Mucosa of rectum (tissue), 2 donors: ENCODE measurements around the gene TNNC1.

ENCODE experiments used
- H3K27ac ChIP-seq, 2 donors: one replicate each; pipeline ENCODE4 v1.7.0; 2013; ENCODE audit warnings: inconsistent platforms in 2 of 2, low read depth in 2 of 2, low read length in 2 of 2
- H3K27me3 ChIP-seq, 2 donors: one replicate each; pipeline ENCODE4 v1.7.0; 2013; ENCODE audit warnings: low read length in 2 of 2; ENCODE audit not compliant: control insufficient read depth in 2 of 2, insufficient read depth in 2 of 2
- H3K36me3 ChIP-seq, 2 donors: one replicate each; pipeline ENCODE4 v1.7.0; 2013; ENCODE audit warnings: low read length in 2 of 2; ENCODE audit not compliant: control insufficient read depth in 2 of 2, insufficient read depth in 2 of 2
- H3K4me1 ChIP-seq, 2 donors: one replicate each; pipeline ENCODE4 v1.7.0; 2013; ENCODE audit warnings: low read length in 2 of 2, mild to moderate bottlenecking in 1 of 2; ENCODE audit not compliant: control insufficient read depth in 2 of 2, insufficient read depth in 2 of 2
- H3K4me3 ChIP-seq, 2 donors: one replicate each; pipeline ENCODE4 v1.7.0; 2013; ENCODE audit warnings: low read length in 2 of 2
- H3K9ac ChIP-seq, 2 donors: one replicate each; pipeline ENCODE4 v1.7.0; 2013; ENCODE audit warnings: low read length in 2 of 2, low read depth in 1 of 2, mild to moderate bottlenecking in 1 of 2
- H3K9me3 ChIP-seq, 2 donors: one replicate each; pipeline ENCODE4 v1.7.0; 2013; ENCODE audit warnings: low read length in 2 of 2; ENCODE audit not compliant: control insufficient read depth in 2 of 2
- donor health status: healthy.
- donor health status: Normal muscosa, but diverticular disease.

The TNNC1 gene

GRCh38 chr3:52453496-52454249 lies at the start of gene TNNC1:
TSS of gene TNNC1 (minus strand) at chr3:52454041. CDS start at chr3:52454015, 26 bp downstream.
- Histone ChIP-seq H3K27ac (peak within 1 kb of the TSS; percentile 79 to 84), H3K4me3 (peak within 1 kb of the TSS; percentile 91 to 93), H3K36me3 (peaks cover 0 to 9% of the 10 kb centered on the region in 2 donors), H3K27me3 (no peaks in the 10 kb centered on the region), H3K9ac (peak within 1 kb of the TSS; percentile 91 to 93), H3K9me3 (no peaks in the 10 kb centered on the region), H3K4me1 (peaks cover 19 to 20% of the 10 kb centered on the region in 2 donors)

DNA sequence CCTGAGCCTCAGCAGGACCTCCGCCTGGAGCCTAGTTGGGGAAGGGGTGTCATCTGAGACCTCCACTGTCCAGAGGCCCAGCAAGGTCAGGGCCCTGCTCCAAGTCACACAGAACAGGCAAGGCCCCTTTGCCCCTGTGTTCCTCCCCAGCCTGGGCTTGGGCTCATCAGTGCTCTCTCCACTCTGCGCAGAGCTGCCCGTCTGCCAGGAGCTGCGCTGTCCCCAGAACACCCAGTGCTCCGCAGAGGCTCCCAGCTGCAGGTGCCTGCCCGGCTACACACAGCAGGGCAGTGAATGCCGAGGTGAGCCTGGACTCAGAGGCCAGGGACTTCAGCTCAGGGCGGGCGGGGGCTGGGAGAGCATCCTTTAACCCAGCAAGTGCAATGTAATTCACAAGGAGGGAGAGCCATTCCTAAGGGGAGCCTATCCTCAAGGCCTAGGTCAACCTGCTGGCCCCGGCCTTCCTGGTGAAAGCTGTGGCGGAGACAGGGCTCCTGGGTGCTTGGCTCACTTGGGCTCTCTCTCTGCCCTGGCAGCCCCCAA lies 49.0 kb upstream of the TNNC1 start:
- Histone ChIP-seq H3K27ac (no peak overlapping the region), H3K9ac (no peak overlapping the region), H3K4me3 (no peak overlapping the region), H3K4me1 (peaks cover 0 to under 1% of the 10 kb centered on the region in 2 donors), H3K9me3 (no peaks in the 10 kb centered on the region), H3K36me3 (no peaks in the 10 kb centered on the region), H3K27me3 (no peaks in the 10 kb centered on the region)

DNA sequence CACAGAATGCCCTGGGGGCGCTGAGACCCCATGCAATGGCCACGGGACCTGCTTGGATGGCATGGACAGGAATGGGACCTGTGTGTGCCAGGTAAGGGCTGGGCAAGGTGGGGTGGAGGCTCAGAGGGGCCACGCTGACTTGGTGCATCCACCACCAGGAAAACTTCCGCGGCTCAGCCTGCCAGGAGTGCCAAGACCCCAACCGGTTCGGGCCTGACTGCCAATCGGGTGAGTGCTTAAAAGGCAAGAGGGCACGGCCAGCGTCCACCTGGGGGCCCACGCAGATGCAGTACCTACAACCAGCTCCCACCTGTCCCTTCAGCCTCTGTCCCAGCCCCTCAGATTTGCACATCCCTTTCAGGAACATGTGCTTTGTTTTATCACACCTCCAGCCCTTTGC lies 48.2 kb upstream of the TNNC1 start:
- Histone ChIP-seq H3K36me3 (no peaks in the 10 kb centered on the region), H3K9me3 (no peaks in the 10 kb centered on the region), H3K27me3 (no peaks in the 10 kb centered on the region), H3K9ac (no peak overlapping the region), H3K27ac (no peak overlapping the region), H3K4me1 (peaks cover 0 to 2% of the 10 kb centered on the region in 2 donors), H3K4me3 (no peak overlapping the region)

DNA sequence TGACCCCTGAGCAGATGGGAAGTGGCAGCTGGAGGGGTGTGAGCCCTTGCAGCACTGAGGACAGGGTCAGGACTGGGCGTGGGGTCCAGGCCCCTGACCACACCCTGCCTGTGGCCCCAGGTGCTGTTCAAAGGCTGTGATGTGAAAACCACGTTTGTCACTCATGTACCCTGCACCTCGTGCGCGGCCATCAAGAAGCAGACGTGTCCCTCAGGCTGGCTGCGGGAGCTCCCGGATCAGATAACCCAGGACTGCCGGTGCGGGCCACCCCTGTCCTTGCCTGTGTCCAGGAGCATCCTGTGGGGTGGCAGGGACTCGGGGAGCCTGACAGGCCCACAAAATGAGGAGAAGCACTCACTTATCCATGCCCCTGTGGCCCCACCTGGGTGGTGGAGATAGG lies 47.2 kb upstream of the TNNC1 start:
- H3K27me3 ChIP-seq: no peaks in the 10 kb centered on the region
- H3K9me3 ChIP-seq: no peaks in the 10 kb centered on the region
- H3K4me3 ChIP-seq: no peak overlapping the region
- H3K27ac ChIP-seq: no peak overlapping the region
- H3K36me3 ChIP-seq: no peaks in the 10 kb centered on the region
- H3K4me1 ChIP-seq: peaks cover 0 to 2% of the 10 kb centered on the region in 2 donors
- H3K9ac ChIP-seq: no peak overlapping the region

DNA sequence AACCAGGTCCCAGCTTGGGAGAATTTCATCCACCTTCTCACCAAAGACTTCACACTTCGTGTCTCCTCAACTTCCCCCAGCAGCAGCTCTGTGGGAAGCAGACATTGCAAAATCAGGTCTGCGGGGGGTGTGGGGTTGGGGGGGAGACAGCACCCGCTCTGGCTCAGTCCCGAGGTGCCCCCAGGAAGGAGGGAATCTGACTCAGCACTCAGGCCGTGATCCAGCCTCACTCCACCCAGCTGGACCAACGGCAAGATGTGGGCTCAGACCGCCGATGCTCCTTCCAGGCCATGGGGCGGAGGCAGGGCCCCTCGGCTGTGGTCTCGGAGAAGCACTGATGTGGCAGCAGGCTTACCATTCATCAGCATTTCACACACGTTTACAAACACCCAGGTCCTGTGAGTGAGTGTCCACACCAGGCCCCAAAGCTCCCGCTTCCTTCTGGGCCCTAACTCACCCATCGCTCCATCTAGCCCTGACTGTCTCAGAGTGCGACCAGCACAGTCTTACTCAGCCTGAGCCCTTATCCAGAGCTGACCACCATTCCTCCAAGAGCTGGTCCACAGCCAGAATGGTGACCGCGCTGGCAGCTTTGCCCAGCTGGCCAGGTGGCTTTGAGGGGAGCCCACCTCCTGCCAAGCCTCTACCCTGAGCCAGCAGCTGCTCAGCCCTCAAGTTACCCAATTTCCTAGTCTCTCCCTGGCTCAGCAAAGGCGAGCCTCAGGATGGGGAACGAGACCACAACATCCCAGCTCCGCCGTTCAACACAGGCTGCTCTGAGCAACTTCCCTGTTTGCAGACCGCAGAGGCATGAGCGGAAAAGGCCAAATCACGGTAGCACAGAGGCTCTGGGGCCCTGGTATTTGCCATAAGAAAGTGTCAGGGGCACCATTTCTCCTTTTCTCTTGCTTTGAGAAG lies 44.6 kb upstream of the TNNC1 start:
- H3K36me3 ChIP-seq: peaks cover under 1 to 2% of the 10 kb centered on the region in 2 donors
- no peaks in the 10 kb centered on the region for H3K27me3 ChIP-seq
- H3K4me1 ChIP-seq: peaks cover 0 to 2% of the 10 kb centered on the region in 2 donors
- H3K4me3 ChIP-seq: no peak overlapping the region
- no peaks in the 10 kb centered on the region for H3K9me3 ChIP-seq
- no peak overlapping the region for H3K9ac ChIP-seq
- H3K27ac ChIP-seq: peak overlapping the region; percentile 51 to 70

DNA sequence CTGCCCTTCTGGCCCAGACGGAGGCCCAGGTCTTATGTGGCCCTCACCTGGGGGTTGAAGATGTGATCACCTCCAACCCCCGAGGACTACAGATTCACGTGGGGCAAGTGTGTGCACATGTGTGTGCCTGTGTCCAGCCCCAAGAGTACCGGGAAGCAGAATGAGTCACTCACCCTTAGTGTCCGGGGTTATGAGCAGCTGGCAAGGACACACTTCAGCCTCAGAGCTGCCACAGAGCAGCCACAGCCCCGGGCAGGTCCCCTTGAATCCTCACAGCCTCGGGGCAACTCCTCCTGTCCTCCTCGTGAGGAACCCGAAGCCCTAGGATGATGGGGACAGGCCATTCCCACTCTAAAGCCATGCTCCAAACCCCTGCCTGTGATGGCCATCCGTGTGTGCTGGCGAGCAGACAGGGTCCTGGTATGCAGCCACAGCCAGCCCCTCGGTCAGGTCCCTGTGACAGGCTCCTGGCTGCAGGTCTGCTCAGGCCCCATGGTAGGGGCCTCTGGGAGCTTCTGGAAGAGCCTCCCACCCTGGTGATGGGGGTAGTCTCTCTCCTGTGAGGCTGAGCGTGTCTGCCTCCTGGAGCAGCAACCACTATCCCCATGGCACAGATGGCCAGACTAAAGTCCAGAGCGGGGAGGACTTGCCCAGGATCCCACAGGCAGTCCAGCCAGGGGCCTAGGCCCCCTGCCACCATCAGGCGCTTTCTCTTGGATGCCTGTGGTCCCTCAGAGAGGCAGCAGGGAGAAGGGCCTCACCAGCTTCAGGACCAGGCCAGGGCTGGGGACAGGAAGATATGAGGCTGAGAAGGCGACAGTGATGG lies 42.1 kb upstream of the TNNC1 start:
- Histone ChIP-seq H3K4me3 (peak overlapping the region; percentile 20 to 43), H3K27ac (peak overlapping the region; percentile 55 to 63), H3K4me1 (peaks cover 0 to 2% of the 10 kb centered on the region in 2 donors), H3K9ac (peak overlapping the region in 1 of 2 donors; percentile 27), H3K9me3 (no peaks in the 10 kb centered on the region), H3K36me3 (peaks cover 18 to 23% of the 10 kb centered on the region in 2 donors), H3K27me3 (no peaks in the 10 kb centered on the region)

DNA sequence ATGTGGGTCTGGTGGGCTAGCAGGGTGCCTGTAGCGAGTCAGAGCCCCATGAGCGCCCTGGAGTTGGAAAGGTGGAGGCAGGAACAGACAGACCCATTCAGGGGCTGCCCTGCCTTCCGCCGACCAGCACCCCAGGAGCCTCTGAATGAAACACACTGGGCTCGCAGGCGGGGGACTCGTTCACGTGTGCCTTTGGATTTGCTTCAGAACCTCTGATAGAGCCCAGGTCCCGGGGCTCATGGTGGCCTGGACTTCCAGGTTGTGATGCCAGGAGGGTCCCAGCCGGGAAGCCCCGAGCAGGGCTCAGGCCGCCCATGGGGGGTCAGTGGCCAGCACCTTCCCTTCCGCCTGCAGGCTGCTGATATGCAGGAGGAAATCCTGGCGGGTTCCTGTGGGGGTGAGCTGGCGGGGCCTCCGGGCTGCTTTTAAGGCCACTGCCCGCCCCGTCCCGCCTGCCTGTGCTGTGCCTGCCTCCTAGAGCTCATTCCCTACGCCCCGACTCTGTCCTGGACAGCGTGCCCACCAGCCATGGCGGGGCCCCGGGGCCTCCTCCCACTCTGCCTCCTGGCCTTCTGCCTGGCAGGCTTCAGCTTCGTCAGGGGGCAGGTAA lies 41.1 kb upstream of the TNNC1 start, which contains the start of gene STAB1:
Gene STAB1 (plus strand): TSS at position 453 of the 610 bp plus-strand sequence. CDS start 76 bp downstream, at position 529.
- Histone ChIP-seq H3K36me3 (peaks cover 25 to 33% of the 10 kb centered on the region in 2 donors), H3K9me3 (no peaks in the 10 kb centered on the region), H3K4me1 (peaks cover 0 to 2% of the 10 kb centered on the region in 2 donors), H3K9ac (peak within 1 kb of the TSS in 1 of 2 donors; percentile 27), H3K27me3 (no peaks in the 10 kb centered on the region), H3K27ac (peak within 1 kb of the TSS; percentile 55 to 63), H3K4me3 (peak within 1 kb of the TSS; percentile 20 to 43)

DNA sequence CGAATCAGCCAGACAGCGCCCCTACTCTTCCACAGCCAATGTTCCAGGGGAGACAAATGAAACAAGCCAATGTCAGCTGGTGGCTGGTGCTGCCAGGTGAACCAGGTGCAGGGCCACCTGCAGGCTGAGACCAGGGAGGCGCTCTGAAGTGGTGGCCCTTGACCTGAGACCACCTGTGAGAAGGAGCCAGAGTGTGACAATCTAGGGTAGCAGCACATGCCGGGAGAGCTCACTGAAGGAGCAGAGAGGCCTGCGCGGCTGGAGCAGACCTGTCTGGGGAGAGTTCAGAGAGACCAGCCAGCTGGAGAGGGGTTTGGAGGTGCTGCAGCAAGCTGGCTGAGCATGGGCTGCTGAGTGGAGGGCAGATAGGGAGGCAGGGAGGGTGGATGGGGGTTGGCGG lies 40.6 kb upstream of the TNNC1 start:
- no peak overlapping the region for H3K9ac ChIP-seq
- H3K36me3 ChIP-seq: peaks cover 31 to 38% of the 10 kb centered on the region in 2 donors
- peak overlapping the region in 1 of 2 donors; percentile 63 for H3K27ac ChIP-seq
- H3K4me3 ChIP-seq: no peak overlapping the region
- H3K4me1 ChIP-seq: peaks cover 0 to 2% of the 10 kb centered on the region in 2 donors
- no peaks in the 10 kb centered on the region for H3K27me3 ChIP-seq
- H3K9me3 ChIP-seq: no peaks in the 10 kb centered on the region
